Cerebellar nuclear complex (tissue), 1 donor: ENCODE measurements around the gene GMPPA.

Experiments
- DNase-seq, 2 experiments: peaks; one replicate each; lab custom pipeline; 2025; lab: John Stamatoyannopoulos, UW

GMPPA gene

DNA sequence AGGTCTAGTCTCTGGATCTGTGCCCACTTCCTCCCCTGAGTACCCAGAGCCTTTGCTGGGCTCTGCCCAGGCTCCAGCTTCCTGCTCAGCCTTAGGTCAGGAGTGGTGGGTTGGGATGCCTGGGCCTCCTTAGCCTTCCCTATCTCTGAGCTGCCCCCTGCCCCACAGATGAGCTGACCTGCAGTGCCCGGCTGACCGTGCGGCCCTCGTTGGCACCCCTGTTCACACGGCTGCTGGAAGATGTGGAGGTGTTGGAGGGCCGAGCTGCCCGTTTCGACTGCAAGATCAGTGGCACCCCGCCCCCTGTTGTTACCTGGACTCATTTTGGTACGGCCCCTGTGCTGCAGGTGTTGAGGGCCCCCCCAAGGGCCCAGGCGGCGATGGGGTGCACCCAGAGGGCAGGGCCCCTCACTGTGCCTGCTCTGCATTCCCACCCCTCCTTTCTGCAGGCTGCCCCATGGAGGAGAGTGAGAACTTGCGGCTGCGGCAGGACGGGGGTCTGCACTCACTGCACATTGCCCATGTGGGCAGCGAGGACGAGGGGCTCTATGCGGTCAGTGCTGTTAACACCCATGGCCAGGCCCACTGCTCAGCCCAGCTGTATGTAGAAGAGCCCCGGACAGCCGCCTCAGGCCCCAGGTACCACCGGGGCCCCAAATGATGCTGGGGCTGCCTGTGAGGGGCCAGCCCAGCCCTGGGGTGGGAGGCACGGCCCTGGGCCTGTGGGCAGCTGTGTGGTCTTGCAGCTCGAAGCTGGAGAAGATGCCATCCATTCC, 30.1 kb upstream of the GMPPA start:
- DNase-seq: no peak

DNA sequence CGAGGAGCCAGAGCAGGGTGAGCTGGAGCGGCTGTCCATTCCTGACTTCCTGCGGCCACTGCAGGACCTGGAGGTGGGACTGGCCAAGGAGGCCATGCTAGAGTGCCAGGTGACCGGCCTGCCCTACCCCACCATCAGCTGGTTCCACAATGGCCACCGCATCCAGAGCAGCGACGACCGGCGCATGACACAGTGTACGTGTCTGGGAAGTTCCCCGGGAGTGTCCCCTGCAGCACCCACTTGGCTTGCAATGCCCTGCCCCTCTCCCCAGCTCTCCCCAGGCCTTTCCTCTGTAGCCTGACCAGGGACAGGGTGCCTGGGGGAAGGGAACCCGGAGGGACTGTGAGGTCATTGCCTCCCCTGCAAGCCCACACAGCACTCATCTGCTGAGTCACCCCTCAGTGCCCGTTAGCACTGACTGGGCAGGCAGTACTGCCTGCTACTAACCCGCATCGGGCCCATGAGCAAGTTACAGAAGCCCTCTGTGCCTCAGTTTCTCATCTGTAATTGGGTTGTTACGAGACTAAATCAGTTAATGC, 29.4 kb upstream of the GMPPA start:
- DNase-seq: no peak

DNA sequence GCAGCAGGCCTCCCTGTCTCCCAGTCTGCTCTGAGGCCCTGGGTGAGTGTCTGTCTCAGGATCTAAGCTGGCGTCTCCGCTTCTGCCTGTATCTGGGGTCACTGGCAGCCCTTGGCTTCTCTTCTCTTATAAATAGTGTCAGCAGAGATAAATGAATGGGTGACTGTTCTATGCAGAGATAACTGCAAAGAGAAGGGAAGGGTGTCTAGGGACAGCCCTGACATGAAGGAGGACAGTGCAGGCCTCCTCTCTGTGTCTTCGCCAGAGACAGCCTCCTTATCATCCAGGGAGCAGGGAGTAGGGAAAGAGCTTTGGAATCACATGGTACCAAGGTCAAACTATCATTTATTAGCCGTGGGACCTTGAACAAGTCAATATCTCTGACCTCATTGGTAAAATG, 28.3 kb upstream of the GMPPA start:
- DNase-seq: no peak

DNA sequence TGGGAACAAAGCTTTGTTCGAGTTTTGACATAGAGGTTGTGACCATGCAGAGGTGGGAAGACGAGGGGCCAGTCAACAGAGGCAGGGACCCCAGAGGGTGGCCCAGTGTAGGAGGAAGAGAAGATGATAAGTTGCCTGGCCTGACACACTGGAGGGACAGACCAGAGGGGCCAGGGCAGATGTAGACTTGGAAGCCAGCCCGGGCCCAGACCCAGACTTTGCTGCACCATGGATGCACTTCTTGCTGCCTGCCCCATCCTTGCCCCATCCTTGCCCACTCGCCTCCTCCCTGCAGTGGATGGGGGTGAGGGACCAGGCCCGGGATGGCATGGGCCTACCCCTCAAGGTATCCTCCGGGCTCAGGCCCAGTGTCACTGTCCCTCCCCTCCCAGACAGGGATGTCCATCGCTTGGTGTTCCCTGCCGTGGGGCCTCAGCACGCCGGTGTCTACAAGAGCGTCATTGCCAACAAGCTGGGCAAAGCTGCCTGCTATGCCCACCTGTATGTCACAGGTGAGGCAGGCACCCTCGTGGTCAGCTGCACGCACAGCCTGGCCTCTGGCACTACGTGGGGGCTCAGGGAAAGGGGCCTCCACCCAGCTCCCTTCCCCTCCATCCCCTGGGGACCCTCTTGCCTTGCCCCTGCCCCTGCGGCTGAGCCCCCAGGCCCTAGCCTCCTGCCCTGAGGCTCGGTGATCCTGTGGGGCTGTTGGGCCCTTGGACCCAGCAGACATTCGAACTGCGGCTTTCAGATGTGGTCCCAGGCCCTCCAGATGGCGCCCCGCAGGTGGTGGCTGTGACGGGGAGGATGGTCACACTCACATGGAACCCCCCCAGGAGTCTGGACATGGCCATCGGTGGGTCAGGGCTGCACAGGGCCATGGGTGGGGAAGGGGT, 27.0 kb upstream of the GMPPA start:
- no peak for DNase-seq

DNA sequence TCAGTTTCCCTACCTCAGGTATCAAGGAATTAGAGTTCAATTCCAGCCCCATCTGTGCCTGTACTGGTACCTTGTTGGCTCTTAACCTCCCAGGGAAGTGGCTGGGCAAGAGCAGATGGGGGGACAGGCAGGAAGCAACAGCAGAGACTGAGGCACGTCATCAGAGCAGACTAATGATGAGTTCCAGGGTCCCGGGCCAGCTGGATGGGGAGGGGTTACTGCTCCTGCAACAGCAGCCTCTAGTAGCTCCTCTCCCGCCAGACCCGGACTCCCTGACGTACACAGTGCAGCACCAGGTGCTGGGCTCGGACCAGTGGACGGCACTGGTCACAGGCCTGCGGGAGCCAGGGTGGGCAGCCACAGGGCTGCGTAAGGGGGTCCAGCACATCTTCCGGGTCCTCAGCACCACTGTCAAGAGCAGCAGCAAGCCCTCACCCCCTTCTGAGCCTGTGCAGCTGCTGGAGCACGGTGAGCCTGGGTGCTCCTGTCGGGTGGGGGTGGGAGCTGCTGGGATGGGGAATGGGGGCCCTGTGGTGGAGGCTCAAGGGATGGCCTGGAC, 26.0 kb upstream of the GMPPA start:
- no peak for DNase-seq

DNA sequence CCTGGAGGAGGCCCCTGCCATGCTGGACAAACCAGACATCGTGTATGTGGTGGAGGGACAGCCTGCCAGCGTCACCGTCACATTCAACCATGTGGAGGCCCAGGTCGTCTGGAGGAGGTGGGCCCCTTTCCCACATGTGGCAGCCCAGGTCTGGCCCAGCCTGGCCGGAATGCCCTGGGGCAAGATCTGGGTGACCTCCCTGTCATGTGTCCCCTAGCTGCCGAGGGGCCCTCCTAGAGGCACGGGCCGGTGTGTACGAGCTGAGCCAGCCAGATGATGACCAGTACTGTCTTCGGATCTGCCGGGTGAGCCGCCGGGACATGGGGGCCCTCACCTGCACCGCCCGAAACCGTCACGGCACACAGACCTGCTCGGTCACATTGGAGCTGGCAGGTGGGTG, 25.2 kb upstream of the GMPPA start:
- no peak for DNase-seq

DNA sequence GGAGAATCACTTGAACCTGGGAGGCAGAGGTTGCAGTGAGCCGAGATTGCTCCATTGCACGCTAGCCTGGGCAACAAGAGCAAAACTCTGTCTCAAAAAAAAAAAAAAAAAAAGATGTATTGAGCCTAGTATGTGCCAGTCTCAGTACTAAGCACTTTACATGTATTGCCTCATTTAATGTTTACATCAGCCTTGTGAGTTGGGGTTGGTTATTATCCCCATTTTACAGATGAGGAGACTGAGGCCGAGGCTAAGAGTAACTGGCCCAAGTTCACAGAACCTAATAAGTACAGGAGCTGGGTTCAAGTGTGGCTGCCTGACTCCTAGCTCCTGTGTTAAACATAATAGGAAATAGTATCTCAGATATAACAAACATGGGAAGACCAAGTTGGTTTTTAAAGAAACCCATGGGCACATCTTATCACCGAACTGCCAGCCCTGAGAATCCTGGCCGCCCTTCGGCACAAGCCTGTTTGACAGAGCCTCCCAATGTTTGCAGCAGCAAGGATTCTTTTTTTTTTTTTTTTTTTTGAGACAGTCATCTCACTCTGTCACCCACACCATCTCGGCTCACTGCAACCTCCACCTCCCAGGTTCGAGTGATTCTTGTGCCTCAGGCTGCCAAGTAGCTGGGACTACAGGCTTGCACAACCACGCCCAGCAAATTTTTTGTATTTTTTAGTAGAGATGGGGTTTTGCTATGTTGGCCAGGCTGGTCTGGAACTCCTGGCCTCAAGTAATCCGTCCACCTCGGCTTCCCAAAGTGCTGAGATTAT, 24.2 kb upstream of the GMPPA start:
- no peak for DNase-seq

DNA sequence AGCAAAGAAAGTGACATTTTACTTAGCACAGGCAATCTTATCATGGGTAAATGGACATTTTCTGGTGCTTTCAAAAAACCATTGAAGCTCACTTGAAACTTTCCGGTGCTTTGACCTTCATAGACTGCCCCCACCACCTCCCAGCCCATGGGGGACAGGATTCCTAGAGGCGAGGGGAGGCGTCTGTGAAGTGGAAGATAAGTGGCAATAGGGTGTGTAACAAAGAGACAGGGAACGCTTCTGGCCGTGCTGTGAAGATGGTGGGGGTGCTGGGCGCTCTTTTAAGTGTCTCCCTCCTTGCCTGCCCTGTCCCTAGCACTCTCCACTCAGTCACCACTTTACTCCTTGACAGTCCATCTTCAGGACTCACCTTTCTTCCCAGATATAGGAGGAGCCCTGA, 23.4 kb upstream of the GMPPA start:
- DNase-seq: no peak

DNA sequence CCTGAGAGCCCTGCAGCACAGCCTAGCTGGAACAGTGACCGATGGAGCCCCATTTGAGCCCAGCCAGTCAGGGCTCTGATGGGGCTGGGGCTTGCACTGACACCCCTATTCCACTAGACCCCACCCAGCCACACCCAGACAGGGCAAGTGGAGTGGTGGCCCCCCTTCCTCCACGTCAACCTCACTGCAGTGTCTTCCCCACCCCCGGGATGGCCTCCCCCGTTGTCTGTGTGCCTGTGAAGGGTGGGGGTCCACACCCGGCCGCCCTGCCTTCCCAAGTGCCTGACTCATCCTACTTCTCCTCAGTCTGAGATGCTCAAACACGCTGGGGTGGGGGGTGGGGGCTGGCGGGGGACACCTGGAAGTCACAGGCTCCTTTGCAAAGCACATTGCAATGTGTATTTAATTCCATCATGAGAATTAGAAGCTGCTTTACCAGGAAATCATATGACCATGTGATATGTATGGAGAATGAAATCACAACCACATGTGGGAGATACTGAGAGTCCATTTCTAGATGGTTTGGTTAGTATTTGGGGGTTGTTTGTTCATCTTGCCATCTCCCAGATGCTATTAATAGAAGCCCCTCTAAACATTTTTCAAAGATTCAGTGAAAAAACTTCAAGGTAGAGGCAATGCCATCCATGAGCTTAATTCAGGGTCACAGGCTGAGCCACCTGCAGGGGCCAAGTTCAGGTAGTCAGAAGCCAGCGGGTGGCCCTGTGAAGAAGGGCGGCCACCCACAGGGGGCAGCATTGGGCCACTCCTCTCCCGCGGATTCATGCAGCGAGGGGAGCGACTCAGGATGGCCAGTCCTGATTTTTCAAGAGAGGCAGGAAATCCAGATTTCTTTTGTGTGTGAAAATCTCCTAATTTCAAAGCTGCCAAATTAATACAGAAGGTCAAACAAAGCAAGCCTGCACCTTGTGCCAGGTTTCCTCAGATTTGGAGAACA, 22.7 kb upstream of the GMPPA start:
- DNase-seq: peak in 1 of 2 experiments; percentile 60

DNA sequence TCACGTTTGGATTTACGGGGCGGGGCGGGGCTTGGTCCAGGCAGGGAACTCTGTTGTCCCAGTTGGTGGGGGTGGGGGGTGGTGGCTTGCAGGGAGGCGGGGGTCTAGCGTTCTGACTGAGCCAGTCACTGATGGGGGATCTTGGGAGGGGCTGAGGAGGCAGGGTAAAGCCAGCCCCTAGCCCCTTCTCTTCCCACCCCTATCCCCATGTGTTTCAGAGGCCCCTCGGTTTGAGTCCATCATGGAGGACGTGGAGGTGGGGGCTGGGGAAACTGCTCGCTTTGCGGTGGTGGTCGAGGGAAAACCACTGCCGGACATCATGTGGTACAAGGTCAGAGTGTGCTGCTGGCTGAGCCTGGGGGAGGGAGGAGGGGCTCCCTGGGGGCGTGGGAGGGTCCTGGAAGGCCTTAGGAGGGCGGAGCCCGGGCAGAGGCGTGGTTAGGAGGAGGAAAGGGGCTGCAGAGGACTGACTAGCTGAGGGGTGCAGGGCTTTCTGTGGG, 22.0 kb upstream of the GMPPA start:
- DNase-seq: no peak

DNA sequence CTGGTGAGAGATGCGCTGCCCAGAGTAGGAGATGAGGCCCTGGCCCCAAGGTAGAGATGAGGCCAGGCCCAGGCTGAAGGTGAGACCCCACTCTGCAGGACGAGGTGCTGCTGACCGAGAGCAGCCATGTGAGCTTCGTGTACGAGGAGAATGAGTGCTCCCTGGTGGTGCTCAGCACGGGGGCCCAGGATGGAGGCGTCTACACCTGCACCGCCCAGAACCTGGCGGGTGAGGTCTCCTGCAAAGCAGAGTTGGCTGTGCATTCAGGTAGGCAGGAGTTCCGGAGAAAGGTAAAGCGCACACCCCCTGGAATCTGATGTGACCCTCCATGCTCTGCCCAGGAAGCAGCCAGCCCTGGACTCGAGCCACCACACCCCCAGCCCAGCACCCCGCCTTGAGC, 21.5 kb upstream of the GMPPA start:
- no peak for DNase-seq

DNA sequence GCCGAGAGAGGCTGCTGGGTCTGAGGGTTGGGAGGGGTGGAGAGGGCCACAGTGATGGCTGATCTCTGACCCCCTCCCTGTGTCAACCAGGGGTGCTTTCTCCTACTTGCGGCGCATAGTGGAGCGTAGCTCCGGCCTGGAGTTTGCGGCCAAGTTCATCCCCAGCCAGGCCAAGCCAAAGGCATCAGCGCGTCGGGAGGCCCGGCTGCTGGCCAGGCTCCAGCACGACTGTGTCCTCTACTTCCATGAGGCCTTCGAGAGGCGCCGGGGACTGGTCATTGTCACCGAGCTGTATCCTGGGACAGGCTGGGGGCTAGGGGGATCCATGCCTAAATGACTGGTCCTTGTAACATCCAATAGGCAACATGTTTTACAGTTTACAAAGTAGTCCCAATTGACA, 20.9 kb upstream of the GMPPA start:
- no peak for DNase-seq

DNA sequence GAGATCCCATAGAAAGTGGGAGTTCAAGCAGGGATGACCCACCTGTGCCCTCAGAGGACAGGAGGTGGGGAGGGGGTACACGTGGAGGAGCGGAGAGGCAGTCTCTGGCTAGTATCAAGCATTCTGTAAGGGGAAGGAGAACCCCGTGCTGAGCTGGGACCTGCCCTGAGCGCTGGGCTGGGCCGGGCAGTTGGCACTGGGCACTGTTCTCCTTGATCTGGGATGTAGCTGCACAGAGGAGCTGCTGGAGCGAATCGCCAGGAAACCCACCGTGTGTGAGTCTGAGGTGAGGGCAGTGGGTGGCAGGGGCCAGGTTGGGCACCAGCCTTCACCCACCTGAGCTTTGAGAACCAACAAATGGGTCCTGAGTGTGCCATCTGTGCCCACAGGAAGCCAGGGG, 19.8 kb upstream of the GMPPA start:
- DNase-seq: no peak

DNA sequence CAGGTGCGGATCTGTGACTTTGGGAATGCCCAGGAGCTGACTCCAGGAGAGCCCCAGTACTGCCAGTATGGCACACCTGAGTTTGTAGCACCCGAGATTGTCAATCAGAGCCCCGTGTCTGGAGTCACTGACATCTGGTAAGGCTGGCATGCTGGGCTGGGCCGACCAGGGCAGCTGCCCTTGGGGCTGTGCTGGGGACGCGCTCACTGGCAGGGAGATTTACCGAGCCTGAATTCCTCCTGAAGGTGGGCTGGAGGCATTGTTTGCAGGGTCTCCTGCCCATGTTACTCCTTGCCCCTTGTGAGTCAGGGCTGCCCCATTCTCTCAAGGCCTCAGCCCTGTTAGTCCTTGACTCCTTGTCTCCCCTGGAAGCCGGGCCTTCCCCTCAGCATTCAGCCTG, 18.7 kb upstream of the GMPPA start:
- no peak for DNase-seq

DNA sequence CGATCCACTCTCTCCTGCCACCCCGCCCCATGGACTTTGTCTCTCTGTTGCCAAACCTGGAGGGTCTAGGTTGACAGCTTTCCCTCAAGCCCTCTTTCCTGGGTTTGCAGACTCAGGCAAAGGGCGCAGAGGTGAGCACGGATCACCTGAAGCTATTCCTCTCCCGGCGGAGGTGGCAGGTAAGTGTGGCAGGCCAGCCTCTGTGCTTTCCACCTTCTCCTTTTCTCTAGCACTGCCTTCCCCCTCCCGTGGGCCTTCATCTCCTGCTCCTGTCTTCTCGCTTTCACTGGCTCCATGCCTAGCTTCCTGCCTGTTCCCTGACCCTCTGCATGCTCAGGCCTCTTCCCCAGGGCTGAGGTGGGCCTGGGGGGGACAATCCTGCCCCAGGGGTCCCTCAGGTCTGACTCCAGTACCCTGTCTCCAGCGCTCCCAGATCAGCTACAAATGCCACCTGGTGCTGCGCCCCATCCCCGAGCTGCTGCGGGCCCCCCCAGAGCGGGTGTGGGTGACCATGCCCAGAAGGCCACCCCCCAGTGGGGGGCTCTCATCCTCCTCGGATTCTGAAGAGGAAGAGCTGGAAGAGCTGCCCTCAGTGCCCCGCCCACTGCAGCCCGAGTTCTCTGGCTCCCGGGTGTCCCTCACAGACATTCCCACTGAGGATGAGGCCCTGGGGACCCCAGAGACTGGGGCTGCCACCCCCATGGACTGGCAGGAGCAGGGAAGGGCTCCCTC, 15.9 kb upstream of the GMPPA start:
- DNase-seq: no peak

DNA sequence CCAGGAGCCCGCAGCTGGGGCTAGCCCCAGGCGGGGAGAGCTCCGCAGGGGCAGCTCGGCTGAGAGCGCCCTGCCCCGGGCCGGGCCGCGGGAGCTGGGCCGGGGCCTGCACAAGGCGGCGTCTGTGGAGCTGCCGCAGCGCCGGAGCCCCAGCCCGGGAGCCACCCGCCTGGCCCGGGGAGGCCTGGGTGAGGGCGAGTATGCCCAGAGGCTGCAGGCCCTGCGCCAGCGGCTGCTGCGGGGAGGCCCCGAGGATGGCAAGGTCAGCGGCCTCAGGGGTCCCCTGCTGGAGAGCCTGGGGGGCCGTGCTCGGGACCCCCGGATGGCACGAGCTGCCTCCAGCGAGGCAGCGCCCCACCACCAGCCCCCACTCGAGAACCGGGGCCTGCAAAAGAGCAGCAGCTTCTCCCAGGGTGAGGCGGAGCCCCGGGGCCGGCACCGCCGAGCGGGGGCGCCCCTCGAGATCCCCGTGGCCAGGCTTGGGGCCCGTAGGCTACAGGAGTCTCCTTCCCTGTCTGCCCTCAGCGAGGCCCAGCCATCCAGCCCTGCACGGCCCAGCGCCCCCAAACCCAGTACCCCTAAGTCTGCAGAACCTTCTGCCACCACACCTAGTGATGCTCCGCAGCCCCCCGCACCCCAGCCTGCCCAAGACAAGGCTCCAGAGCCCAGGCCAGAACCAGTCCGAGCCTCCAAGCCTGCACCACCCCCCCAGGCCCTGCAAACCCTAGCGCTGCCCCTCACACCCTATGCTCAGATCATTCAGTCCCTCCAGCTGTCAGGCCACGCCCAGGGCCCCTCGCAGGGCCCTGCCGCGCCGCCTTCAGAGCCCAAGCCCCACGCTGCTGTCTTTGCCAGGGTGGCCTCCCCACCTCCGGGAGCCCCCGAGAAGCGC, 15.0 kb upstream of the GMPPA start:
- DNase-seq: no peak

DNA sequence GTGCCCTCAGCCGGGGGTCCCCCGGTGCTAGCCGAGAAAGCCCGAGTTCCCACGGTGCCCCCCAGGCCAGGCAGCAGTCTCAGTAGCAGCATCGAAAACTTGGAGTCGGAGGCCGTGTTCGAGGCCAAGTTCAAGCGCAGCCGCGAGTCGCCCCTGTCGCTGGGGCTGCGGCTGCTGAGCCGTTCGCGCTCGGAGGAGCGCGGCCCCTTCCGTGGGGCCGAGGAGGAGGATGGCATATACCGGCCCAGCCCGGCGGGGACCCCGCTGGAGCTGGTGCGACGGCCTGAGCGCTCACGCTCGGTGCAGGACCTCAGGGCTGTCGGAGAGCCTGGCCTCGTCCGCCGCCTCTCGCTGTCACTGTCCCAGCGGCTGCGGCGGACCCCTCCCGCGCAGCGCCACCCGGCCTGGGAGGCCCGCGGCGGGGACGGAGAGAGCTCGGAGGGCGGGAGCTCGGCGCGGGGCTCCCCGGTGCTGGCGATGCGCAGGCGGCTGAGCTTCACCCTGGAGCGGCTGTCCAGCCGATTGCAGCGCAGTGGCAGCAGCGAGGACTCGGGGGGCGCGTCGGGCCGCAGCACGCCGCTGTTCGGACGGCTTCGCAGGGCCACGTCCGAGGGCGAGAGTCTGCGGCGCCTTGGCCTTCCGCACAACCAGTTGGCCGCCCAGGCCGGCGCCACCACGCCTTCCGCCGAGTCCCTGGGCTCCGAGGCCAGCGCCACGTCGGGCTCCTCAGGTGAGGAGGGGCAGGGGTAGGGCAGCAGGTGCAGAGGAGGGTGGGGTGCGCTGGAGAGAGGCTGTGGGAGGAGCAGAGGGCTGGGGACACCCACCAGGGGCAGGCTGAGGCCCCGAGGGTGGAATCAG, 14.1 kb upstream of the GMPPA start:
- no peak for DNase-seq

DNA sequence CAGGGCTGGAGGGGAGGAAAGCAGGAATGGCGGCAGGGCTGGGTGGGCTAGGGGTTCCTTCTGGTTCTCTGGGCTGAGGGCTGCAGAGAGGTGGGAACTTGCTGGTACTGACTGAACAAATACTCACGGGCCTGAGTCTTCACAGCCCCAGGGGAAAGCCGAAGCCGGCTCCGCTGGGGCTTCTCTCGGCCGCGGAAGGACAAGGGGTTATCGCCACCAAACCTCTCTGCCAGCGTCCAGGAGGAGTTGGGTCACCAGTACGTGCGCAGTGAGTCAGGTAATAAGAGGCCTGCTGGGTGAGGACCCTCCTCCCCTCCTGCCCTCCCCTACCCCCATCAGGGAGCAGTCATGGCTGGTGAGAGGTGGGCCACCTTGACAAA, 13.5 kb upstream of the GMPPA start:
- no peak for DNase-seq
